GM19397 (cell line): Measurements from ENCODE around the gene DNMT3A.
A peak's percentile ranks its signal among the peaks of the same experiment; 100 is the strongest.
"Not testable (repeated sequence)": the region's sequence is repeated elsewhere in the genome, so short reads cannot be mapped to it uniquely, and the experiment has no call there.

ENCODE experiments used
- ATAC-seq: cut with Tn5 transposase; IDR thresholded peaks from one replicate; pipeline ENCODE4 v1.9.1; 2021; ENCODE audit warnings: mild to moderate bottlenecking, moderate library complexity; ENCODE audit not compliant: unreplicated experiment

The DNMT3A gene

GRCh38 chr2:25215948-25216679, 125.6 kb downstream of the DNMT3A start:
- ATAC-seq = peak; percentile 78

GRCh38 chr2:25215232-25215631, 126.5 kb downstream of the DNMT3A start:
- no peak for ATAC-seq

- ATAC-seq = no peak
These were observed 128.5 kb downstream of the DNMT3A start for GRCh38 chr2:25213229-25213628.

- not testable (repeated sequence) for ATAC-seq
These were observed 130.8 kb downstream of the DNMT3A start for GRCh38 chr2:25210923-25211322.

- ATAC-seq = no peak
These were observed 134.6 kb downstream of the DNMT3A start for GRCh38 chr2:25207078-25207545.

GRCh38 chr2:25204190-25204838, 137.4 kb downstream of the DNMT3A start:
- ATAC-seq = no peak

GRCh38 chr2:25202275-25202674, 139.4 kb downstream of the DNMT3A start:
- ATAC-seq = no peak

- ATAC-seq = no peak
These were observed 139.9 kb downstream of the DNMT3A start for GRCh38 chr2:25201794-25202193.

- no peak for ATAC-seq
These were observed 140.5 kb downstream of the DNMT3A start for GRCh38 chr2:25201265-25201664.

GRCh38 chr2:25198576-25198975, 143.1 kb downstream of the DNMT3A start:
- ATAC-seq = no peak

- no peak for ATAC-seq
These were observed 143.6 kb downstream of the DNMT3A start for GRCh38 chr2:25198209-25198525.

- ATAC-seq = no peak
These were observed 144.2 kb downstream of the DNMT3A start for GRCh38 chr2:25197336-25198208.

- no peak for ATAC-seq
These were observed 147.1 kb downstream of the DNMT3A start for GRCh38 chr2:25194576-25195122.

GRCh38 chr2:25190536-25190935, 151.2 kb downstream of the DNMT3A start:
- ATAC-seq = no peak

- no peak for ATAC-seq
These were observed 153.3 kb downstream of the DNMT3A start for GRCh38 chr2:25188405-25188804.

- ATAC-seq = no peak
These were observed 153.9 kb downstream of the DNMT3A start for GRCh38 chr2:25187729-25188350.

- ATAC-seq = no peak
These were observed 157.5 kb downstream of the DNMT3A start for GRCh38 chr2:25184254-25184653.

- ATAC-seq = no peak
These were observed 162.7 kb downstream of the DNMT3A start for GRCh38 chr2:25178976-25179375.
